ENCODE results near the gene PSME1. TPM values are rescaled to one million over a fixed set of nuclear protein-coding genes. Genes with fewer than 3 reads are reported as not detected.

Gene PSME1
- total and polyA plus RNA-seq, 7 donors: 49.2 to 122 (median 92.6) TPM

- TF ChIP-seq, protein P1, sequence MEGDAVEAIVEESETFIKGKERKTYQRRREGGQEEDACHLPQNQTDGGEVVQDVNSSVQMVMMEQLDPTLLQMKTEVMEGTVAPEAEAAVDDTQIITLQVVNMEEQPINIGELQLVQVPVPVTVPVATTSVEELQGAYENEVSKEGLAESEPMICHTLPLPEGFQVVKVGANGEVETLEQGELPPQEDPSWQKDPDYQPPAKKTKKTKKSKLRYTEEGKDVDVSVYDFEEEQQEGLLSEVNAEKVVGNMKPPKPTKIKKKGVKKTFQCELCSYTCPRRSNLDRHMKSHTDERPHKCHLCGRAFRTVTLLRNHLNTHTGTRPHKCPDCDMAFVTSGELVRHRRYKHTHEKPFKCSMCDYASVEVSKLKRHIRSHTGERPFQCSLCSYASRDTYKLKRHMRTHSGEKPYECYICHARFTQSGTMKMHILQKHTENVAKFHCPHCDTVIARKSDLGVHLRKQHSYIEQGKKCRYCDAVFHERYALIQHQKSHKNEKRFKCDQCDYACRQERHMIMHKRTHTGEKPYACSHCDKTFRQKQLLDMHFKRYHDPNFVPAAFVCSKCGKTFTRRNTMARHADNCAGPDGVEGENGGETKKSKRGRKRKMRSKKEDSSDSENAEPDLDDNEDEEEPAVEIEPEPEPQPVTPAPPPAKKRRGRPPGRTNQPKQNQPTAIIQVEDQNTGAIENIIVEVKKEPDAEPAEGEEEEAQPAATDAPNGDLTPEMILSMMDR (IDR thresholded peaks at IDR 0.05): no peak
- peak in 1 of 2 donors; percentile 16 for DNase-seq
- ATAC-seq: no peak
- no peaks in the 10 kb centered on the region for H3K9me3 ChIP-seq
- intact Hi-C loops (cut with DNase I): no loop called here
- 86 to 94% (median 90%) methylated on average over 5 of the region's 5 CpGs for WGBS, 3 donors
- no peak overlapping the region for H3K4me3 ChIP-seq
- peaks cover 0 to 14% (median 0%) of the 10 kb centered on the region in 3 donors for H3K27me3 ChIP-seq (ENCODE audit: insufficient read depth in 3 of 3, low read length in 2 of 3)
- H3K36me3 ChIP-seq (ENCODE audit: insufficient read depth in 1 of 2, low read depth in 1 of 2): peaks cover 0 to 52% of the 10 kb centered on the region in 2 donors
- H3K4me1 ChIP-seq: peaks cover 27% of the 10 kb centered on the region
- no peak overlapping the region for H3K27ac ChIP-seq
These were observed 40.6 kb downstream of the PSME1 start for GRCh38 chr14:24176599-24176998.

- Histone ChIP-seq H3K27ac (no peak overlapping the region), H3K9me3 (no peaks in the 10 kb centered on the region), H3K36me3 (ENCODE audit: insufficient read depth in 1 of 2, low read depth in 1 of 2) (peaks cover 0 to 58% of the 10 kb centered on the region in 2 donors), H3K4me1 (peaks cover 21% of the 10 kb centered on the region), H3K4me3 (no peak overlapping the region), H3K27me3 (ENCODE audit: insufficient read depth in 3 of 3, low read length in 2 of 3) (peaks cover 0 to 7% (median 0%) of the 10 kb centered on the region in 3 donors)
- peak in 1 of 2 donors; percentile 32 for DNase-seq
- WGBS, 3 donors: 86 to 90% (median 88%) methylated on average over 12 of the region's 12 CpGs
- intact Hi-C loops (cut with DNase I): no loop called here
- TF ChIP-seq, protein P1 (IDR thresholded peaks at IDR 0.05): no peak
- no peak for ATAC-seq
These were observed 41.2 kb downstream of the PSME1 start for GRCh38 chr14:24177041-24177825.

DNA sequence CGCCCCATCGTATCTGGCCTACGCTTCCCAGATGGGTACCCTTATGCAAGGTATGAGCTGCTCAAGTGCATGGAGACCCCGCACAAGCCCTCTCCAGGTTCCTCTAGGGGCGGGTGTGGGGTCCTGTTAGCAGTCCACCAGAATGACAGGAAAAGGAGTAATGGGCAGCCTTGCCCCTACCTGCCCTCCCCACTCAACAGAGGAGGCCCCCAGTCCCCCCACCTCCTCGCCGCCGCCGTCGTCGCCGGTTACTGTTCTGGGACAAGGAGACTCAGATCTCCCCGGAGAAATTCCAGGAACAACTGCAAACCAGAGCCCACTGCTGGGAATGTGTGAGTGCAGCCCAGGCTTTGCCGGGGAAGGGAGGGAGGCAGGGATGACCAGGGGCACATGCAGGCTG is 41.9 kb downstream of the PSME1 start:
- Histone ChIP-seq H3K27ac (no peak overlapping the region), H3K27me3 (ENCODE audit: insufficient read depth in 3 of 3, low read length in 2 of 3) (peaks cover 0 to under 1% (median 0%) of the 10 kb centered on the region in 3 donors), H3K4me1 (peaks cover 20% of the 10 kb centered on the region), H3K36me3 (ENCODE audit: insufficient read depth in 1 of 2, low read depth in 1 of 2) (peaks cover 0 to 65% of the 10 kb centered on the region in 2 donors), H3K4me3 (no peak overlapping the region), H3K9me3 (no peaks in the 10 kb centered on the region)
- peak in 1 of 2 donors; percentile 36 for DNase-seq
- intact Hi-C loops (cut with DNase I): no loop called here
- TF ChIP-seq, protein P1 (IDR thresholded peaks at IDR 0.05): no peak
- ATAC-seq: no peak
- WGBS, 3 donors: 84 to 89% (median 84%) methylated on average over 14 of the region's 14 CpGs

GRCh38 chr14:24178399-24179178 is 42.6 kb downstream of the PSME1 start:
- TF ChIP-seq, protein P1 (IDR thresholded peaks at IDR 0.05): no peak
- no peaks in the 10 kb centered on the region for H3K27me3 ChIP-seq (ENCODE audit: insufficient read depth in 3 of 3, low read length in 2 of 3)
- peaks cover 0 to 72% of the 10 kb centered on the region in 2 donors for H3K36me3 ChIP-seq (ENCODE audit: insufficient read depth in 1 of 2, low read depth in 1 of 2)
- no peak overlapping the region for H3K27ac ChIP-seq
- no peak overlapping the region for H3K4me3 ChIP-seq
- no peaks in the 10 kb centered on the region for H3K9me3 ChIP-seq
- WGBS, 3 donors: 71 to 80% (median 75%) methylated on average over 12 of the region's 12 CpGs
- DNase-seq: peak in 1 of 2 donors; percentile 35
- intact Hi-C loops (cut with DNase I): no loop called here
- H3K4me1 ChIP-seq: peaks cover 20% of the 10 kb centered on the region
- no peak for ATAC-seq

Measured in psoas muscle (tissue), 8 donors.